Right lung (tissue), 10 donors: Measurements from ENCODE around the gene ADSS1. TPM values are rescaled to one million over a fixed set of nuclear protein-coding genes. Genes with fewer than 3 reads are reported as not detected.

Experiments
- DNase-seq, 2 donors: peaks; one replicate each; pipeline ENCODE4 v3.0.0-alpha.2; 2013
- long read RNA-seq, 8 donors: transcript quantifications; one replicate each; lab custom pipeline, GENCODE V29; 2026
- polyA plus RNA-seq, 5 donors: library from polyadenylated mRNA; unstranded; fragments of 120-200 nt; gene quantifications; one replicate each; pipeline versions ENCODE4 v1.2.1 to v1.2.3, GENCODE V29; 2013; ENCODE audit warnings: inconsistent platforms in 1 of 5, low replicate concordance in 1 of 5; ENCODE audit not compliant: insufficient read length in 5 of 5, insufficient read depth in 1 of 5

Gene ADSS1
- polyA plus RNA-seq = 10 to 100 TPM in 4 of 5 donors, 1 to 10 TPM in 1; 8.9 to 16.3 (median 11.6) TPM
- long read RNA-seq, donor 1, transcript ADSSL1-201 (13 exons, 1,766 nt) = major isoform, 7 of 8 reads
- long read RNA-seq, donor 1, partial matches to known transcripts = 0 of 8 reads
- long read RNA-seq, donor 1, other reads (novel, unspliced or antisense) = 0 of 8 reads
- long read RNA-seq, donor 2, partial matches to known transcripts = 0 of 4 reads
- long read RNA-seq, donor 2, other reads (novel, unspliced or antisense) = 0 of 4 reads
- long read RNA-seq, donor 3, transcript ADSSL1-201 (13 exons, 1,766 nt) = major isoform, 5 of 8 reads
- long read RNA-seq, donor 3, partial matches to known transcripts = 0 of 8 reads
- long read RNA-seq, donor 3, other reads (novel, unspliced or antisense) = 0 of 8 reads
- long read RNA-seq, donor 4, partial matches to known transcripts = 0 of 1 reads
- long read RNA-seq, donor 4, other reads (novel, unspliced or antisense) = 0 of 1 reads
- long read RNA-seq, donor 5, partial matches to known transcripts = 5 of 39 reads
- long read RNA-seq, donor 5, other reads (novel, unspliced or antisense) = 29 of 39 reads
- long read RNA-seq, donor 6, partial matches to known transcripts = 0 of 4 reads
- long read RNA-seq, donor 6, other reads (novel, unspliced or antisense) = 0 of 4 reads
- long read RNA-seq, donor 7, transcript ADSSL1-201 (13 exons, 1,766 nt) = major isoform, 5 of 11 reads
- long read RNA-seq, donor 7, partial matches to known transcripts = 0 of 11 reads
- long read RNA-seq, donor 7, other reads (novel, unspliced or antisense) = 0 of 11 reads
- long read RNA-seq, donor 8, partial matches to known transcripts = 0 of 2 reads
- long read RNA-seq, donor 8, other reads (novel, unspliced or antisense) = 0 of 2 reads

GRCh38 chr14:104723651-104724406 lies at the start of gene ADSS1:
ADSS1 (plus strand) TSS chr14:104724229; CDS start chr14:104724271, 42 bp downstream.
- DNase-seq = peak; percentile 41 to 45

GRCh38 chr14:104675447-104675846 lies 48.6 kb upstream of the ADSS1 start:
- no peak for DNase-seq

- DNase-seq = no peak
Measured at GRCh38 chr14:104676130-104676693, 47.8 kb upstream of the ADSS1 start.

GRCh38 chr14:104676694-104677511 lies 47.1 kb upstream of the ADSS1 start:
- no peak for DNase-seq

GRCh38 chr14:104677512-104678332 lies 46.3 kb upstream of the ADSS1 start:
- peak; percentile 79 to 84 for DNase-seq

- DNase-seq = peak in 1 of 2 donors; percentile 61
Measured at GRCh38 chr14:104678346-104678745, 45.7 kb upstream of the ADSS1 start.

GRCh38 chr14:104678901-104679705 lies 44.9 kb upstream of the ADSS1 start:
- DNase-seq = no peak

- no peak for DNase-seq
Measured at GRCh38 chr14:104680056-104680805, 43.8 kb upstream of the ADSS1 start.

- peak in 1 of 2 donors; percentile 25 for DNase-seq
Measured at GRCh38 chr14:104680806-104681688, 43.0 kb upstream of the ADSS1 start.

- DNase-seq = peak; percentile 91 to 92
Measured at GRCh38 chr14:104681689-104682074, 42.3 kb upstream of the ADSS1 start.

- no peak for DNase-seq
Measured at GRCh38 chr14:104682107-104682593, 41.9 kb upstream of the ADSS1 start.

- DNase-seq = no peak
Measured at GRCh38 chr14:104683653-104684448, 40.2 kb upstream of the ADSS1 start.

- no peak for DNase-seq
Measured at GRCh38 chr14:104684449-104684821, 39.6 kb upstream of the ADSS1 start.

GRCh38 chr14:104685216-104685997 lies 38.6 kb upstream of the ADSS1 start:
- no peak for DNase-seq

GRCh38 chr14:104685998-104686610 lies 37.9 kb upstream of the ADSS1 start:
- no peak for DNase-seq
